GM12878 (cell line): Measurements from ENCODE around the gene TAF7L. TPM values are rescaled to one million over a fixed set of nuclear protein-coding genes. Genes with fewer than 3 reads are reported as not detected.
"Not testable (repeated sequence)": the region's sequence is repeated elsewhere in the genome, so short reads cannot be mapped to it uniquely, and the experiment has no call there.

Experiments
- ATAC-seq: fragments of 200-7000 bp; cut with Tn5 transposase; 3 replicates; pipeline ENCODE4 v1.9.1; 2020; ENCODE audit warnings: mild to moderate bottlenecking, moderate library complexity
- BruUV-seq: library from RNA; stranded (reverse); fragments of 400-500 nt; replicated peaks from 2 replicates; lab custom pipeline; 2021; lab: Mats Ljungman, UMichigan
- CTCF ChIA-PET: fragments of 300-600 bp; sonication (Branson Sonifier 250); formaldehyde crosslinking; extraction: SDS; loops from one replicate; lab custom pipeline; 2021; ENCODE audit warnings: inconsistent platforms; lab: Yijun Ruan, JAX
- POLR2A ChIA-PET: fragments of 350-600 bp; formaldehyde crosslinking; extraction: SDS; loops from one replicate; lab custom pipeline; 2021; ENCODE audit warnings: inconsistent platforms; lab: Charles Lee
- RAD21 ChIA-PET: fragments of 300-600 bp; sonication (Branson Sonifier 250); formaldehyde crosslinking; loops from one replicate; lab custom pipeline; 2023; ENCODE audit warnings: antibody characterized with exemption; ENCODE audit not compliant: unreplicated experiment; lab: Charles Lee
- SMC1A ChIA-PET: fragments of 300-600 bp; sonication (Branson Sonifier 250); formaldehyde crosslinking; loops from one replicate; lab custom pipeline; 2023; ENCODE audit not compliant: unreplicated experiment, uncharacterized antibody; lab: Charles Lee
- DNase-seq: peaks from one replicate; pipeline ENCODE4 v3.0.0-alpha.2; 2011; ENCODE audit warnings: low read depth, low spot score
- FAIRE-seq: peaks from 3 replicates; lab custom pipeline; 2011; peaks lifted over from hg19 to GRCh38; lab: Jason Lieb, UNC
- H2AFZ ChIP-seq: 2 replicates; pipeline ENCODE4 v1.6.0; 2011; ENCODE audit warnings: low read depth, low read length, control low read depth; ENCODE audit not compliant: control insufficient read depth
- H3K27ac ChIP-seq: 2 replicates; pipeline ENCODE4 v1.5.1; 2011; ENCODE audit warnings: control low read depth; ENCODE audit not compliant: control insufficient read depth, insufficient read depth
- H3K27me3 ChIP-seq, 2 experiments: replicated peaks in 1 of 2; 2 replicates each; pipeline versions ENCODE4 v1.6.0 to v1.6.1; 2011; ENCODE audit warnings: low read length in 1 of 2; ENCODE audit not compliant: control insufficient read depth in 2 of 2, insufficient read depth in 2 of 2
- H3K36me3 ChIP-seq, 2 experiments: 2 replicates each; pipeline ENCODE4 v1.5.1; 2011; ENCODE audit warnings: low read length in 1 of 2; ENCODE audit not compliant: control insufficient read depth in 2 of 2, insufficient read depth in 2 of 2
- H3K4me1 ChIP-seq: 2 replicates; pipeline ENCODE4 v1.6.1; 2011; ENCODE audit warnings: mild to moderate bottlenecking, low read length, moderate library complexity, mixed read lengths; ENCODE audit not compliant: control insufficient read depth, insufficient read depth
- H3K4me2 ChIP-seq: 2 replicates; pipeline ENCODE4 v1.6.0; 2011; ENCODE audit warnings: control low read depth; ENCODE audit not compliant: control insufficient read depth, insufficient read depth
- H3K4me3 ChIP-seq: fragments of 200-600 bp; sonication (generic); 2 replicates; pipeline ENCODE4 v1.5.1; 2016
- H3K79me2 ChIP-seq: 2 replicates; pipeline ENCODE4 v1.6.0; 2011; ENCODE audit warnings: low read length; ENCODE audit not compliant: control insufficient read depth, insufficient read depth
- H3K9ac ChIP-seq: 2 replicates; pipeline ENCODE4 v1.8.0; 2011; ENCODE audit warnings: low read length, control low read depth, mixed read lengths; ENCODE audit not compliant: control insufficient read depth, insufficient read depth
- H3K9me3 ChIP-seq: replicated peaks from 3 replicates; pipeline ENCODE4 v1.5.1; 2011; ENCODE audit warnings: mild to moderate bottlenecking, low read length; ENCODE audit not compliant: control insufficient read depth, insufficient read depth
- H4K20me1 ChIP-seq: 2 replicates; pipeline ENCODE4 v1.6.0; 2011; ENCODE audit not compliant: control insufficient read depth, insufficient read depth
- CHD1 ChIP-seq: IDR thresholded peaks from 2 replicates; pipeline ENCODE4 v1.6.1; 2012; ENCODE audit warnings: low read depth, low read length, improper control_type of control experiment
- EGR1 ChIP-seq, 2 experiments: IDR thresholded peaks; 1 replicate in 1 of 2; 2 replicates in 1 of 2; pipeline ENCODE4 v1.6.1; 2011 to 2012; ENCODE audit warnings: low read depth in 2 of 2, low read length in 2 of 2, borderline replicate concordance in 1 of 2, mild to moderate bottlenecking in 1 of 2, moderate library complexity in 1 of 2
- ELK1 ChIP-seq: IDR thresholded peaks from 2 replicates; pipeline ENCODE4 v1.6.1; 2012; ENCODE audit warnings: low read depth, low read length, improper control_type of control experiment
- MEF2A ChIP-seq: IDR thresholded peaks from 2 replicates; pipeline ENCODE4 v1.6.1; 2011; ENCODE audit warnings: low read depth, mild to moderate bottlenecking, low read length, moderate library complexity; ENCODE audit not compliant: insufficient read depth
- MYB ChIP-seq: fragments of 150-350 bp; IDR thresholded peaks from 2 replicates; pipeline ENCODE4 v1.6.1; 2014; ENCODE audit warnings: mild to moderate bottlenecking, low read depth, low read length, borderline replicate concordance
- POU2F2 ChIP-seq: IDR thresholded peaks from 3 replicates; pipeline ENCODE4 v1.6.1; 2011; ENCODE audit warnings: low read depth, mild to moderate bottlenecking, low read length, borderline replicate concordance
- RAD51 ChIP-seq: fragments of 450-650 bp; IDR thresholded peaks from 2 replicates; pipeline ENCODE4 v1.6.1; 2016; ENCODE audit warnings: moderate library complexity, mild to moderate bottlenecking, inconsistent platforms
- SMAD1 ChIP-seq: fragments of 450-650 bp; IDR thresholded peaks from 2 replicates; pipeline ENCODE4 v1.6.1; 2018; ENCODE audit warnings: mild to moderate bottlenecking, low read depth; ENCODE audit not compliant: partially characterized antibody
- SP1 ChIP-seq: IDR thresholded peaks from one replicate; pipeline ENCODE4 v1.6.1; 2011; ENCODE audit warnings: low read depth, low read length
- SPI1 ChIP-seq: IDR thresholded peaks from 2 replicates; pipeline ENCODE4 v1.6.1; 2011; ENCODE audit warnings: low read depth, mild to moderate bottlenecking, low read length, moderate library complexity, borderline replicate concordance; ENCODE audit not compliant: insufficient read depth
- TCF3 ChIP-seq: IDR thresholded peaks from 2 replicates; pipeline ENCODE4 v1.6.1; 2012; ENCODE audit warnings: low read depth, mild to moderate bottlenecking, low read length, borderline replicate concordance; ENCODE audit not compliant: insufficient read depth
- ZSCAN29 ChIP-seq: fragments of 450-650 bp; IDR thresholded peaks from 2 replicates; pipeline ENCODE4 v1.6.1; 2017; ENCODE audit warnings: mild to moderate bottlenecking, moderate library complexity
- WGBS: methylation state at CpG from one replicate; pipeline ENCODE4 v1.1.6; 2016; ENCODE audit warnings: low lambda C conversion rate; ENCODE audit not compliant: insufficient replicate concordance, insufficient coverage; ENCODE audit errors: missing lambda C conversion rate; 5-methylcytosine and 5-hydroxymethylcytosine counted together
- in situ Hi-C: fragments of 300-500 bp; cut with MboI; formaldehyde crosslinking; loops from 9 replicates; pipeline ENCODE4 v1.14.3; 2018; ENCODE audit warnings: mixed read lengths
- intact Hi-C: fragments of 100-400 bp; cut with micrococcal nuclease; formaldehyde crosslinking; loops from one replicate; pipeline ENCODE4 v1.14.2; 2022; ENCODE audit not compliant: unreplicated experiment
- polyA plus RNA-seq, 11 experiments: library from polyadenylated mRNA; depleted of rRNA in 4 of 11; unstranded in 6 of 11; stranded (reverse) in 5 of 11; fragments of >200 nt; fragmentation: Nextera tagmentation in 4 of 11; fragmentation: Illumina TruSeq in 1 of 11; extraction: Ambion mirVana in 4 of 11; extraction: Trizol in 1 of 11; gene quantifications; 1 replicate in 1 of 11; 2 replicates in 10 of 11; pipeline versions ENCODE4 v1.2.1 to v1.2.3, GENCODE V29; 2011 to 2016; ENCODE audit warnings: inconsistent platforms in 2 of 11, missing spikeins in 2 of 11, low read depth in 1 of 11
- total RNA-seq, 4 experiments: library from RNA; depleted of rRNA in 3 of 4; stranded (reverse); fragments of >200 nt in 3 of 4; fragmentation: Illumina TruSeq in 1 of 4; extraction: Trizol in 1 of 4; gene quantifications; 2 replicates each; pipeline versions ENCODE4 v1.2.1 to v1.2.3, GENCODE V29; 2013 to 2021
- TF ChIP-seq, protein P1 (sequence below): fragments of 450-650 bp; IDR thresholded peaks from 2 replicates; pipeline ENCODE4 v1.6.1; 2016; ENCODE audit warnings: mild to moderate bottlenecking

The TAF7L gene
- total and polyA plus RNA-seq, 10 of the 15 experiments (the other 5 are each of a cell fraction or from before 2014, with no cell fraction given), result 0.05 to 0.11 (median 0.08) TPM; not detected in 6

- Histone ChIP-seq H3K79me2 (no peaks in the 10 kb centered on the region), H3K9ac (no peak overlapping the region), H3K4me1 (no peaks in the 10 kb centered on the region), H3K9me3 (no peaks in the 10 kb centered on the region), H3K4me2 (no peak overlapping the region), H3K4me3 (no peak overlapping the region), H3K27me3 (no peaks in the 10 kb centered on the region), H2AFZ (no peak overlapping the region), H4K20me1 (no peaks in the 10 kb centered on the region), H3K27ac (no peak overlapping the region), H3K36me3 (no peaks in the 10 kb centered on the region)
- POLR2A ChIA-PET, result no interaction called here
- FAIRE-seq, result no peak
- CTCF ChIA-PET, result no interaction called here
- DNase-seq, result no peak
- ATAC-seq, result no peak
- intact Hi-C loops (no loop called here), in situ Hi-C loops (no loop called here)
- RAD21 ChIA-PET, result no interaction called here
- SMC1A ChIA-PET, result no interaction called here
- 58% methylated on average over 4 of the region's 4 CpGs for WGBS
- no peak for TF ChIP-seq RAD51
- no peak for TF ChIP-seq SPI1
- no peak for TF ChIP-seq ZSCAN29
- no peak for TF ChIP-seq ELK1
- TF ChIP-seq, protein P1, sequence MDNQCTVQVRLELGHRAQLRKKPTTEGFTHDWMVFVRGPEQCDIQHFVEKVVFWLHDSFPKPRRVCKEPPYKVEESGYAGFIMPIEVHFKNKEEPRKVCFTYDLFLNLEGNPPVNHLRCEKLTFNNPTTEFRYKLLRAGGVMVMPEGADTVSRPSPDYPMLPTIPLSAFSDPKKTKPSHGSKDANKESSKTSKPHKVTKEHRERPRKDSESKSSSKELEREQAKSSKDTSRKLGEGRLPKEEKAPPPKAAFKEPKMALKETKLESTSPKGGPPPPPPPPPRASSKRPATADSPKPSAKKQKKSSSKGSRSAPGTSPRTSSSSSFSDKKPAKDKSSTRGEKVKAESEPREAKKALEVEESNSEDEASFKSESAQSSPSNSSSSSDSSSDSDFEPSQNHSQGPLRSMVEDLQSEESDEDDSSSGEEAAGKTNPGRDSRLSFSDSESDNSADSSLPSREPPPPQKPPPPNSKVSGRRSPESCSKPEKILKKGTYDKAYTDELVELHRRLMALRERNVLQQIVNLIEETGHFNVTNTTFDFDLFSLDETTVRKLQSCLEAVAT, result no peak
- no peak for TF ChIP-seq TCF3
- TF ChIP-seq POU2F2, result no peak
- TF ChIP-seq CHD1, result no peak
- TF ChIP-seq MEF2A, result no peak
- TF ChIP-seq MYB, result no peak
- TF ChIP-seq SP1, result no peak
- no peak for TF ChIP-seq SMAD1
- TF ChIP-seq EGR1 (IDR thresholded peaks at IDR 0.05; ENCODE audit: borderline replicate concordance in 1 of 2, low read depth in 2 of 2, low read length in 2 of 2), result no peak
- BruUV-seq, result no TSS peak
Measured at GRCh38 chrX:101337776-101338271, 46.7 kb upstream of the TAF7L start.

GRCh38 chrX:101334310-101334709, 43.2 kb upstream of the TAF7L start:
- DNase-seq, H3K9me3 ChIP-seq, FAIRE-seq, H3K27ac ChIP-seq, RAD21 ChIA-PET, in situ Hi-C loops, ATAC-seq, H3K27me3 ChIP-seq, H3K9ac ChIP-seq, BruUV-seq, H4K20me1 ChIP-seq, POLR2A ChIA-PET, H3K4me3 ChIP-seq, CTCF ChIA-PET, SMC1A ChIA-PET, H3K79me2 ChIP-seq, H3K4me1 ChIP-seq, H2AFZ ChIP-seq, intact Hi-C loops, H3K36me3 ChIP-seq, H3K4me2 ChIP-seq: not testable (repeated sequence)
- 50% methylated on average over 7 of the region's 7 CpGs for WGBS
